ENCODE data around the gene NCEH1. TPM values are rescaled to one million over a fixed set of nuclear protein-coding genes. Genes with fewer than 3 reads are reported as not detected.

The NCEH1 gene
- total and polyA plus RNA-seq, 2 of the 4 experiments (the other 2 are of a cell fraction), result 22.3 to 23.3 TPM

- no peak for TF ChIP-seq POLR2A (IDR thresholded peaks at IDR 0.05; ENCODE audit: low read depth, low read length)
- no peak for TF ChIP-seq CEBPB (IDR thresholded peaks at IDR 0.05; ENCODE audit: low read depth, low read length)
- no peak for TF ChIP-seq USF2 (IDR thresholded peaks at IDR 0.05; ENCODE audit: low read depth, low read length)
- no peak for TF ChIP-seq RAD21 (IDR thresholded peaks at IDR 0.05; ENCODE audit: low read length)
- no peak for TF ChIP-seq MXI1 (IDR thresholded peaks at IDR 0.05; ENCODE audit: borderline replicate concordance, low read depth, low read length)
- no peak for TF ChIP-seq CTCF (conservative IDR thresholded peaks at IDR 0.05; ENCODE audit: low read depth, low read length)
- no peak for TF ChIP-seq MAZ (IDR thresholded peaks at IDR 0.05; ENCODE audit: borderline replicate concordance, low read depth, low read length)
- no peak for TF ChIP-seq MAFK (IDR thresholded peaks at IDR 0.05; ENCODE audit: low read depth, low read length)
- no peak for TF ChIP-seq BHLHE40 (IDR thresholded peaks at IDR 0.05; ENCODE audit: low read depth, low read length)
- TF ChIP-seq NFE2L2 (IDR thresholded peaks at IDR 0.05; ENCODE audit: low read depth, low read length), result no peak
- TF ChIP-seq RCOR1 (IDR thresholded peaks at IDR 0.05; ENCODE audit: insufficient replicate concordance, low read length), result no peak
- no peak for TF ChIP-seq CHD1 (IDR thresholded peaks at IDR 0.05; ENCODE audit: low read depth, low read length)
- TF ChIP-seq RFX5 (IDR thresholded peaks at IDR 0.05; ENCODE audit: low read depth, low read length), result no peak
- no peak for TF ChIP-seq FOS (IDR thresholded peaks at IDR 0.05; ENCODE audit: low read depth, low read length)
- no peak overlapping the region for H4K5ac ChIP-seq (ENCODE audit: low read depth, low read length)
- no peak overlapping the region for H3K27ac ChIP-seq (ENCODE audit: insufficient read depth, low read length)
- H4K91ac ChIP-seq (ENCODE audit: insufficient read depth, low read depth, low read length), result no peak overlapping the region
- H3K9me3 ChIP-seq (ENCODE audit: control insufficient read depth, insufficient read depth, low read length), result peaks cover 6% of the 10 kb centered on the region; the same call in 1 of the 2 replicates
- intact Hi-C loops (cut with micrococcal nuclease), result no loop called here
- H4K20me1 ChIP-seq (ENCODE audit: insufficient read depth, low read length), result no peaks in the 10 kb centered on the region
- H3K4ac ChIP-seq (ENCODE audit: low read depth, low read length), result no peak overlapping the region
- DNase-seq, result no peak
- H3K4me3 ChIP-seq (ENCODE audit: insufficient read depth, low read depth, low read length), result no peak overlapping the region
- H2AK5ac ChIP-seq (ENCODE audit: low read depth, low read length), result no peak overlapping the region
- dilution Hi-C loops (cut with HindIII; ENCODE audit: low sequenced_read_pairs, unreplicated experiment), result no loop called here
- no peak overlapping the region for H4K8ac ChIP-seq (ENCODE audit: low read depth in 2 of 2, low read length in 2 of 2)
- in situ Hi-C loops (cut with MboI; ENCODE audit: low sequenced_read_pairs), result no loop called here
- no peaks in the 10 kb centered on the region for H3K79me1 ChIP-seq (ENCODE audit: low read depth in 1 of 2, low read length in 2 of 2)
- H3K18ac ChIP-seq (ENCODE audit: low read depth, low read length), result no peak overlapping the region
- no peak overlapping the region for H3K14ac ChIP-seq (replicated peaks; ENCODE audit: low read depth, low read length)
- no peak overlapping the region for H2BK15ac ChIP-seq (ENCODE audit: low read depth, low read length)
- no peak for ATAC-seq (ENCODE audit: low read depth)
- H3K4me2 ChIP-seq (ENCODE audit: low read depth, low read length), result no peak overlapping the region
- no peak overlapping the region for H3K56ac ChIP-seq (ENCODE audit: extremely low read depth, insufficient read depth, low read length)
- H3K9me1 ChIP-seq (ENCODE audit: insufficient read depth, low read length), result peaks cover 5% of the 10 kb centered on the region; the same call in 1 of the 2 replicates
- H3K27me3 ChIP-seq (ENCODE audit: control insufficient read depth, insufficient read depth, low read length), result no peaks in the 10 kb centered on the region
- H2BK20ac ChIP-seq (ENCODE audit: low read depth, low read length), result no peak overlapping the region
- CTCF ChIA-PET, result no interaction called here
- no TSS peak for BruUV-seq (replicated peaks)
- no peak overlapping the region for H2AK9ac ChIP-seq (replicated peaks; ENCODE audit: low read depth, low read length, poor library complexity)
- no peak overlapping the region for H3K9ac ChIP-seq (ENCODE audit: low read depth, low read length)
- H2BK120ac ChIP-seq (ENCODE audit: low read depth, low read length), result no peak overlapping the region
- H2AFZ ChIP-seq (replicated peaks; ENCODE audit: low read length, poor library complexity), result no peak overlapping the region
- WGBS, 2 experiments (ENCODE audit: extremely low coverage in 2 of 2, insufficient read length in 1 of 2), result no CpG with 5 or more reads among the region's 6 CpGs
- POLR2A ChIA-PET (ENCODE audit: unreplicated experiment), result no interaction called here
- H3K23ac ChIP-seq (ENCODE audit: low read depth, low read length), result no peak overlapping the region
- no peaks in the 10 kb centered on the region for H3K36me3 ChIP-seq (ENCODE audit: control insufficient read depth, insufficient read depth, low read length)
- no peak overlapping the region for H2BK5ac ChIP-seq (ENCODE audit: low read depth, low read length, poor library complexity, severe bottlenecking)
- peaks cover 6% of the 10 kb centered on the region; the same call in 1 of the 2 replicates for H3K4me1 ChIP-seq (ENCODE audit: control insufficient read depth, insufficient read depth, low read length)
These were observed 101.1 kb downstream of the NCEH1 start for GRCh38 chr3:172609750-172610149.

Measured in IMR-90 (cell line).